ENCODE measurements around the gene SMARCA2. TPM values are rescaled to one million over a fixed set of nuclear protein-coding genes. Genes with fewer than 3 reads are reported as not detected.

Gene SMARCA2
- total RNA-seq, 1 donor from 2014 or later, result 110 TPM

GRCh38 chr9:2198956-2199635 lies 183.9 kb downstream of the SMARCA2 start:
- no peak overlapping the region for H3K4me3 Mint-ChIP-seq (ENCODE audit: unreplicated experiment)
- H3K27me3 Mint-ChIP-seq (ENCODE audit: unreplicated experiment), result no peaks in the 10 kb centered on the region
- peaks cover 20% of the 10 kb centered on the region for H3K36me3 Mint-ChIP-seq (ENCODE audit: unreplicated experiment)
- no peak overlapping the region for H3K27ac Mint-ChIP-seq (ENCODE audit: unreplicated experiment)
- TF ChIP-seq CTCF (IDR thresholded peaks at IDR 0.05), result no peak
- H3K9me3 Mint-ChIP-seq (ENCODE audit: unreplicated experiment), result peaks cover 23% of the 10 kb centered on the region
- DNase-seq (ENCODE audit: extremely low spot score, unreplicated experiment), result no peak
- H3K4me1 Mint-ChIP-seq (ENCODE audit: unreplicated experiment), result peaks cover 6% of the 10 kb centered on the region

GRCh38 chr9:2199999-2200796 lies 185.1 kb downstream of the SMARCA2 start:
- no peak for DNase-seq (ENCODE audit: extremely low spot score, unreplicated experiment)
- Mint-ChIP-seq H3K27ac (ENCODE audit: unreplicated experiment) (no peak overlapping the region), H3K4me1 (ENCODE audit: unreplicated experiment) (no peaks in the 10 kb centered on the region), H3K27me3 (ENCODE audit: unreplicated experiment) (no peaks in the 10 kb centered on the region), H3K9me3 (ENCODE audit: unreplicated experiment) (peaks cover 23% of the 10 kb centered on the region), H3K4me3 (ENCODE audit: unreplicated experiment) (no peak overlapping the region), H3K36me3 (ENCODE audit: unreplicated experiment) (peaks cover 14% of the 10 kb centered on the region)
- TF ChIP-seq CTCF (IDR thresholded peaks at IDR 0.05), result no peak

- Mint-ChIP-seq H3K27me3 (ENCODE audit: unreplicated experiment) (no peaks in the 10 kb centered on the region), H3K4me1 (ENCODE audit: unreplicated experiment) (peaks cover 3% of the 10 kb centered on the region), H3K9me3 (ENCODE audit: unreplicated experiment) (peaks cover 3% of the 10 kb centered on the region)
Measured at GRCh38 chr9:2208465-2208864, 193.3 kb downstream of the SMARCA2 start.

GRCh38 chr9:2208991-2209390 lies 193.8 kb downstream of the SMARCA2 start:
- Mint-ChIP-seq H3K36me3 (ENCODE audit: unreplicated experiment) (no peaks in the 10 kb centered on the region), H3K27ac (ENCODE audit: unreplicated experiment) (no peak overlapping the region), H3K4me3 (ENCODE audit: unreplicated experiment) (no peak overlapping the region), H3K9me3 (ENCODE audit: unreplicated experiment) (no peaks in the 10 kb centered on the region), H3K4me1 (ENCODE audit: unreplicated experiment) (peaks cover 8% of the 10 kb centered on the region), H3K27me3 (ENCODE audit: unreplicated experiment) (no peaks in the 10 kb centered on the region)
- no peak for TF ChIP-seq CTCF (IDR thresholded peaks at IDR 0.05)
- DNase-seq (ENCODE audit: extremely low spot score, unreplicated experiment), result no peak

More at GRCh38 chr9:2208465-2208864, 193.3 kb downstream of the SMARCA2 start:
- H3K4me3 Mint-ChIP-seq (ENCODE audit: unreplicated experiment), result no peak overlapping the region
- DNase-seq (ENCODE audit: extremely low spot score, unreplicated experiment), result no peak
- H3K36me3 Mint-ChIP-seq (ENCODE audit: unreplicated experiment), result no peaks in the 10 kb centered on the region
- no peak for TF ChIP-seq CTCF (IDR thresholded peaks at IDR 0.05)
- H3K27ac Mint-ChIP-seq (ENCODE audit: unreplicated experiment), result no peak overlapping the region

GRCh38 chr9:2209400-2209799 lies 194.3 kb downstream of the SMARCA2 start:
- no peak for TF ChIP-seq CTCF (IDR thresholded peaks at IDR 0.05)
- no peak for DNase-seq (ENCODE audit: extremely low spot score, unreplicated experiment)

More at GRCh38 chr9:2209400-2209799, 194.3 kb downstream of the SMARCA2 start:
- H3K4me1 Mint-ChIP-seq (ENCODE audit: unreplicated experiment), result peaks cover 10% of the 10 kb centered on the region
- no peaks in the 10 kb centered on the region for H3K27me3 Mint-ChIP-seq (ENCODE audit: unreplicated experiment)
- no peak overlapping the region for H3K27ac Mint-ChIP-seq (ENCODE audit: unreplicated experiment)
- H3K36me3 Mint-ChIP-seq (ENCODE audit: unreplicated experiment), result no peaks in the 10 kb centered on the region
- no peaks in the 10 kb centered on the region for H3K9me3 Mint-ChIP-seq (ENCODE audit: unreplicated experiment)
- H3K4me3 Mint-ChIP-seq (ENCODE audit: unreplicated experiment), result no peak overlapping the region
